Activated effector memory CD4-positive, alpha-beta T cell treated with anti-CD3 and anti-CD28 coated beads, Interleukin-2, amount 50 U/mL, for 16 hours (primary cell): ENCODE measurements around the gene EPHA1.
"Not testable (repeated sequence)": the region's sequence is repeated elsewhere in the genome, so short reads cannot be mapped to it uniquely, and the experiment has no call there.

Experiments
- DNase-seq: peaks from one replicate; pipeline ENCODE4 v3.0.0-alpha.2; 2020

EPHA1 gene

DNA sequence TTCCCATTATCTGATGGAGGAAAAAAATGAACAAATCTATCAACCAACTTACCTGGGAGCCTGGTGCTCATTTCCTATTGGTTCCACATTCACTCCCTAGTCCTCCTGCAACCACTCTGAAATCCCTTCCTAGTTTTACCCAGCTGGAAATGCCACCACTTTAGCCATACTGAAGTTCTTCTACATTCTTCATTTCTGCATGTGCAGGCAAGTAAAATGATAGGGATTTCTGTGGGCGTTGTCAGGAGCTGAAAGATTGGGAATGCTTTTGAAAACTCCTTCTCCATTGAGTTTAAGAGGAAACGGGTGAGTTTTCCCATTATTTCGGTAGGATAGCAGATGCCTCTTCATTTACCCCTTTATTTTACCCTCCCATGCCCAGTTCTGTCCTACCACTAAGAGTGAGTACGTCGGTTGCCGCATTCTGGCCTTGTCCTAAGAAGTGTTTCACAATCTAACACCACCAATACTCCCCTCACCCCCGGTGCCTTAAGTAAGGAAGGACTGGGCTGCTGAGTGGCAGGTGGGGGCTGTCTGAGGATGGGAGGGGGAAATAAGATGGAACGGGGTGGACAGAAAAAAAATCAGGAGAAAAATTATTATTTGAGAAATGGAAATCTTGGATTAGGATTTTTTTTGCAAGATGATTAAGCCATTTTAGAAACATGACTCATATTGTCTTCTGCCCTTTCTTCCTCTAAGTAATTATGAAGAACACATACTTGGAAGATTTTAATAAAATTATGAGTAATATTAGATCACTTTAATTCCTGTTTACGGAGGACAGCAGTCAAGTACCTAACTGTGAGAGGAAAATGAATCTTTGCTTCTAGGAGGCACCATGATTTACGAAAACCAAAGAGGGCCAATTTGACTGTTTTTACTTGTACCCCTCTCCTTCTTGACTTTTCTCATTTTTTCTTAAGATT is 21.4 kb upstream of the EPHA1 start:
- no peak for DNase-seq

DNA sequence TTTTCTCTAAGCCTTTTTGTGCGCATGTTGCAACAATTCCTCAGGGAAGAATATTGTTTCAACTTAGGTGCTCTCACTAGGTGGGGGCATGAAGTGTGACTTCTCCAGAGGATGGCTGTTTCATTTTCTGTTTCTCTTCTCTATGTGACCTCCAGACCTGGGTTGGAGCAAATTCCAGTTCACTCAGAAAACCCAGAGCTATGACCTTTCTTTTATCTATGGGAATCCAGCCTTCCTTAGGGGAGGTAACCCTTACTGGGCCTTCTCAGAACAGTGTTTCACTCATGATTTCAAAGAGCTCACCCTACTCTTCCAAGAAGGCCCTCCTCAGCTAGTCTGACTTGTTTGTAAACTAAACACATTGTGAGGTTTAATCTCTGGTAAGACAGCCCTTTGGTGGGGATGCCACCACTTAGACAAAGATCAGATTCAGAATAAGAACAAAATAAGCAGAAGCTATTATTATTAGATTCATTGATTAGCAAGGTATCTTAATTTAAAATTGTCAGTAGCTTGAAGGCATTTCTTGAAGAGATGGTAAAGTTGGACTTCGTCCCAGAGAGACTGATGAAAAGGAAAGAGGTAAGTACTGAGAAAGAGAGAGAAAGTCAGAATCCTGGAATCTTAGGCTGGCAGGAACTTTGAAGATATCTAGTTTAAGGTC is 18.0 kb upstream of the EPHA1 start:
- no peak for DNase-seq

DNA sequence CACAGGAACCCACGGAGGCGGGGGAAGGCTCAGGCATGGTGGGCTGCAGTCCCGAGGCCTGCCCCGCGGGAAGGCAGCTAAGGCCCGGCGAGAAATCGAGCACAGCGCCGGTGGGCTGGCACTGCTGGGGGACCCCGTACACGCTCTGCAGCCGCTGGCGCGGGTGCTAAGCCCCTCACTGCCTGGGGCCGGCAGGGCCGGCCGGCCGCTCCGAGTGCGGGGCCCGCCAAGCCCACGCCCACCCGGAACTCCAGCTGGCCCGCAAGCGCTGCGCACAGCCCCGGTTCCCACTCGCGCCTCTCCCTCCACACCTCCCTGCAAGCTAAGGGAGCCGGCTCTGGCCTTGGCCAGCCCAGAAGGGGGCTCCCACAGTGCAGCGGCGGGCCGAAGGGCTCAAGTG is 15.8 kb upstream of the EPHA1 start:
- DNase-seq, result not testable (repeated sequence)

DNA sequence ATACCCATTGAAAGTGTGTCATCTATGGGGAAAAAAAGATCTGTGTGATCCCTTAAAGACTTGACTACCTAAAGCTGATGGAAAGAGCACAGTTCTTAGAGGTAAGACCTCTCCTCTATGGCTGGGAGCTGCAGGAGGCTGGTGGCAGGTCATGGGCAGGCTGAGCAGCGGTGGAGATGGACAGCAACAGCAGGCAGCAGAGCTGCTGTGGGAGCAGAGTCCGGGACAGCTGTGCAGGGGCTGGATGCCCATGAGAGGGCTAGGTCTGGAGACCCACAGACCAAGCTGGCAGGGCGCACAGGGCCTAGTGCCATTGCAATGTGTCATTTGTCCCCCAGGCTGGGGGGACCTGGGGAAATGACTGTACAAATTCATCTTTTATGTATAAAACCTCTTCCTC is 13.4 kb upstream of the EPHA1 start:
- no peak for DNase-seq

DNA sequence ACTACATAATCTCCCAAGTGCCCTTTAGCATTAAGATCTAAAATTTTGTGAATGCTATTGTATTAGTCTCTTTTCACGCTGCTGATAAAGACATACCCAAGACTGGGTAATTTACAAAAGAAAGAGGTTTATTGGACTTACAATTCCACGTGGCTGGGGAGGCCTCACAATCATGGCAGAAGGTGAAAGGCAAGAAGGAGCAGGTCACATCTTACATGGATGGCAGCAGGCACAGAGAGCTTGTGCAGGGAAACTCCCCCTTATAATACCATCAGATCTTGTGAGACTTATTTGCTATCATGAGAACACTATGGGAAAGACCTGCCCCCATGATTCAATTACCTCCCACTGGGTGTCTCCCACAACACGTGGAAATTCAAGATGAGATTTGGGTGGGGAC is 12.0 kb upstream of the EPHA1 start:
- DNase-seq, result not testable (repeated sequence)

DNA sequence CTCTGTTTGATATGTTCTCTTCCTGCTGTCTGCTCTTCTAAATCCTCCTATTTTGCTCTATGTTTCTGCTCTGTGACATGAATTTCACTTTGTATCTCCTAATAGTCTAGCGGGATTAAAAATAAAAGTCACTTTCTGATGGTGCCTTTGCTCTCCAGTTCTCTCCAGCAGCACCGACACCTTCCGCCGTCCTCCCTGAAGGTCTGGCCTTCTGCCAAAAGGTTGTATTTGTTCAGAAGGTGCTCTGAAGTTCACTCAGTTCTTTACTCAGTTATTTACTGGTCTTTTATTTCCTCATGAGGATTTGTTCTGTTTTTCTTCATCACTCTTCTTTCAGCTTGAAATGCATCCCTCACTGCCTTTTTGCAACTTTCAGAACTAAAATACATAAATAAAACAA is 11.2 kb upstream of the EPHA1 start:
- no peak for DNase-seq

DNA sequence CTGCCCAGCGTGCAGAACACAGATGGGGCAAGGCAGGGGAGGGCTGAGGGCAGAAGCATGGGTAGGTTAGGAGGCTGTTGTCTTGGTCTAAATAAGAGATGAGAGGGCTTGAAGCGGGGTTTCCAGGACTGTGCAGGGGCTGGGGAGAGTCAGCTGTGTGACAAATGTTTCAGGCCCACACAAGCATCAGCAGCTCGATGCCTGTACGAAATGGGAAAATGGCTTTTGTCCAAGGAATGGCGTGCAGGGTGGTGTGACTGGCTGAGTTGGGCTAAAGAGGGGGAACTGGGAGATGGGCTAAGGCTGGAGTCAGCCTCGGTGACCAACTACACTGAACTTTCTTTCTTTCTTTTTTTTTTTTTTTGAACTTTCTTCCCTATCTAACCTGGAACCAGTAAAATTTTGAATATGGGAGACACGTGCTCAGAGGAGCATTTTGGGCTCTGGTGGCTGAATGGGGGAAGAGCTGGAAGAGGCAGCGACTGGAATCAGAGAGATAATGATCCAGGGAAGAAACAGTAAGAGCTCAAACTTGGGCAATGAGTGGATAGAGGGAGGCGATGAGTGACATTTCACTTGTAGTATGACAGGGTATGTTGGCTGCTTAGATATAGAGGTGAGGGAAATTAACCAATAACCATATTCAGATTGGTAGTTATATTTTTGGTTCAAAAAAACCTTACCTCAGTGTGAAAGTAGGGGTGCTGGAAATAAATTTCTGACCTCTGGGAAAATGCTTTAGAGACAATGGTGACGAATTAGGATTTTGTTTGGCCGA is 10.2 kb upstream of the EPHA1 start:
- DNase-seq, result no peak

DNA sequence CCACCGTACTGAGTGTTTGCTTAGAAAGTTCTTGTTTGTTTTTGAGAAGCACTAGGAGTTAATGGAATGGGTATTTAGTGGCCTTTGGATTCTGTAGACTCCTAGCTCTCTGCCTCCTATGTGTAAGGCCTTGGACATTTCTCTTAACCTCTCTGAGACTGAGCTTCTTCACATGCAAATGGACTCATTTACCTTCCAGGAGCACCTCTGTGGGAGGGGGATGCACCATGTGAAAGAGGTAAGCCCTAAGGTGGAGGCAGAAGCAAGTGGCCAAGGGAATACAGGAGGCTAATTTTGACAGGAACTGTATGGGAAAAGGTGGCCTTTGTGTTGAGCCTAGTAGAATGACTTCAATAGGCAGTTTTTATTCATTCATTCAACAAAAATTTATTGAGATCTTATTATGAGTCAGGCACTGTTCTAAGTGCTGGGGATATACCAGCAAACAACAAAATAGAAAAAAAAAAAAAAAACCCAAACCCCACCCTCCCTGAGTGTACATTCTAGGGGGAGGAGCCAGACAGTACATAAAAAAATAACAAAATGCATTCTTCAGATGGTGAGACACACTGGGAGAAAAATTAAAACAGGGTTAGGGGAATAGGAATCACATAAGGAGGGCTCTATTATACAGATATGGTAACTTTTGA is 9.2 kb upstream of the EPHA1 start:
- no peak for DNase-seq

DNA sequence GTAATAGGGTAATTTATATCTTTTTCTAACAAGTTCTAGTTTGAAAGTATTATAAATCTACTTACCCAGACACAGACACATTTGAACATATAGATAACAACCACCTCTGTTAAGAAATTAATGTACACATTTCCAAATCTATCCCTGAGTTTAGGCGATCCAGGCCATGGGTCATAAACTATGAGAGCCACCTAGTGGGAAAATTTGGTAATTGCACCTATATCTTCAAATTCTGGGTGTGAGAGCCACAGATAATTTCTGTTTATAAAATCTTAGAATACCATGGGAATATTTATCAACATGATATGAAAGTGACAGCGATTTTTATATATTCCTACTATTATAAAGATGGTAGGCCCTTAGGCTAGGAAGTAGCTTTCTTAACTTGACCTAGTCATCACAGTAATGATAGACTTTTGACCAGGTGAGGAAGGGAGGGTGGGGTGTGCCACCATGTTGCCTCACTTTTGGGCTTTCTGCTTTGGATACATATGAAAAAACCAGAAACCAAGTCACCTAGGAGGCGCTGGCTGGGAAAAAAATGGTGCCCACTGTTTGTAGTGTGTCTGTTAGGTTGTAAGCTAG is 8.0 kb upstream of the EPHA1 start:
- no peak for DNase-seq

DNA sequence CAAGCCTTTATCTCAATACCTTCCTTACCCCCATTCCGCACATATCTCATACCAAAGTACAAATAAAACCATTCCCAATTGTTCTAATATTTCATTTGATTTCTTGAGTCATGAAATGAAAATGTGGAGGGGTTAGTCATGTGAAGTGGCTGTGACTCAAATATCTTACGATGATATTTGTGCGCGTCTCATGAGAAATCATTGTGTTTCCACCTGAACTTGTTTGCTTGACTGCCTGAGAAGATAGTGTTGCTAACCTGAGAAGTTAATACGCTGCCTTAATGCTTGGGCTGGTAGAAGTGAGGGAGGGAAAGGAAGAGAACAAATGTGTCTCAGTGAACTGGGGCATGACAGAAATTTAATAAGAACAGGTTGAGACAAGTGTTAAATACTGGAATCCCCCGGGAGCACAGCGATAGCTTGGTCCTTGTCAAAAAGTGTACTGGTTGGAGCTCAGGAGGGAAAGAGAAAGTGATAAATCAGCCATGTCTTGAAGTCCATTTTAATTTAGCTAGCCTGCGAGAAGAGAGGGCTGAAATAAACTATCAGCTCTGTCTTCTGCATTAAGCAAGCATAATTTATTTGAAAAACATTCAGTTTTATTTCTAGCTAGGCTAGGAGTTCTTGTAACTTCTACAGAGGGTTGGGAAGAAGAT is 7.2 kb upstream of the EPHA1 start:
- no peak for DNase-seq

DNA sequence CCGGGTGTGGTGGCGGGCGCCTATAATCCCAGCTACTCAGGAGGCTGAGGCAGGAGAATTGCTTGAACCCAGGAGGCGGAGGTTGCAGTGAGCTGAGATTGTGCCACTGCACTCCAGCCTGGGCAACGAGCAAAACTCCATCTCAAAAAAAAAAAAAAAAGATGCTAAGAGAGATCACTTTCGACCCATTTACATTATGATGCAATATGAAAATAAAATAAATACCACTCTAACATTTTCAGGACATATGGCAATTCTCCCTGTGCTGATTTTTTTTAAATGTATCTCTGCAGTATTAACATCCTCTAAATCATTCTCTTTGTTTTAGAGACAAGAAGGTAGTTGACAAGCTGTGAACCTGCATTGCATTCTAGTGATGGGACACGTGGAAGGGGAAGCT is 6.6 kb upstream of the EPHA1 start:
- not testable (repeated sequence) for DNase-seq

DNA sequence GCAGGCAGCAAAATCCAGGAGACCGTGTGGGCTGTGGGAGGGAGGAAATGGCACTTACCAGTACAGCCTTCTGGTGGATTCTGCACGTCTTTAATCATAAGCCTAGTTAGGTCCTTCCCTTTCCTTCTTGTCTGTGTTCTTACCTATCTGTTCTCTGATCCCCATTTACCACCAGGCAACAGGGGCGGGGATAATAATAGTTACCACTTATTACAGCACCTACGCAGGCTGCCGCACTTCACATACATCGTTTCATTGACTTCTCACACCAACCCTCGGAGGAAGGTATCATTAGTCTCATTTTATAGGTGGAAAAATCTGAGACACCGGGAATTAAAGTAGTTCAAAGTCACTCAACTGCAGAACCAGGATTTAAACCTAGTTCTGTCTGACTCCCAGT is 4.5 kb upstream of the EPHA1 start:
- no peak for DNase-seq

DNA sequence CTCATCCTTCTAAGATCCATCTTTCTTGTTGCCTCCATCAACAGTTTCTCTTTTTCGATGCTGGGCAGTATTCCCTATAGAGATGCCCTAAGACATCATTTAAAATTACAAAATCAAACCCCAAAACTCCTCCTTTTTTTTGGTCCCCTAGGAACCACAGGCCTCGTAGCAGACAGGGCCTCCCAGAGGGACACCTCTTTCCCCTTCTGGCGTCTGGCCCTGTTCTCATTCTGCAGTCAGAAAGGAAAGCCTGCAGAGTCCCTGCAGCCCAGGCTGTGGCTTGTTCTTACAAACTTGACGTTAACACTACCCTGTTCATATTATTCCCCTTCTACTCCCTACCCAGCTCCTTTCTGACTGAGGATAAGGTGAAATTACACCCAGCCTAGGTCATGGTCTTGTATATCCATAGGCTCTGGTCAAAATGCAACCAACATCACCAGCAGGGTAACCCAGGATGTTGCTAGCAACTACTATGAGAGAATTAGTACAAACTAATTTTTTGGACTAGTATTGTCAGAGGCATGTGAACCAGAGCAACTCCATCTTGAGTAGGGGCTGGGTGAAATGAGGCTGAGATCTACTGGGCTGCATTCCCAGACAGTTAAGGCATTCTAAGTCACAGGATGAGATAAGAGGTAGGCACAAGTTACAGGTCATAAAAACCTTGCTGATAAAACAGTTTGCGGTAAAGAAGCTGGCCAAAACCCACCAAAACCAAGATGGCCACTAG is 3.5 kb upstream of the EPHA1 start:
- DNase-seq, result no peak

DNA sequence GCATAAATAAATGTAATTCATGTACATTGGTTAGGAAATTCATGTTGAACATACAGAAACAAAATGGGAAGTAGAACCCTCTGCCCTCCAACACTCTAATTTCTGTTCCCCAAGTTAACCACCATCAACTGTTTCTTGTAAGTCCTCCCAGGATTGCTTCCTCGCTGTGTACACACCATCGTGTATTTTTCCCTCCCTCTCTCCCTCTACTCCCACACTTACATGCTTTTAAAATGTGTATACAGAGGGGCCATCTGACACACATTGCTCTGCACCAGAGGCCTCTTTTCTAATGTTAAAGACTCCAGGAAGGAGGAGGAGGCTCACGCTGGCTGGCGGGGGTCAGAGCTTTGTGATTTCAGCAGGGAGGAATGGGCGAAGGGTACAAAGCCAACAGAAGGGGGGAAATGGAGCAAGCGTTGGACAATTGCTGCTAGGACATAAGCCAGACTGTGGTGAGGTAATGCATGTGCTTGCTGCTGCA is 1.9 kb upstream of the EPHA1 start:
- no peak for DNase-seq

DNA sequence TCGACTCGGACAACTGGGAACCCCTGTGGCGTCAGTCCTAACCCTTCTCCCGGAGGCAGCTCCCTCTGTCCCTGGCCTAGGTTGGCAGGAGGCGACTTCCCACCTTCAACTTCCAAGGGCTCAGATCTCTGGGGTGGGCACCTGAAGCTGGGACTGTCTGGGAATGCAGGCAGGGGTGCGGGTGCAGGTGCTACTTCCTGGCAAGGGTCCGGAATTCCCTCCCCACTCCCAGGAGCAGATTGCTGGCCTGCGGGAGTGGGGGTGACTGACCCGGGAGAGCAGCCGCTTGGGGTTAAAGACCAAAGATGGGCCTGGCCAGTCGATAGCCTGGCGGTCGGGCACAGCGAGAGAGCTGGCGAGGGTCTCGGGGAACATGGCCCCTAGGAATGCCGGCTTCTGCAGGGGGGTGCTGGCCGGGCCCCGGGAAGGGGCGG is 387 bp downstream of the EPHA1 start:
- DNase-seq, result no peak

DNA sequence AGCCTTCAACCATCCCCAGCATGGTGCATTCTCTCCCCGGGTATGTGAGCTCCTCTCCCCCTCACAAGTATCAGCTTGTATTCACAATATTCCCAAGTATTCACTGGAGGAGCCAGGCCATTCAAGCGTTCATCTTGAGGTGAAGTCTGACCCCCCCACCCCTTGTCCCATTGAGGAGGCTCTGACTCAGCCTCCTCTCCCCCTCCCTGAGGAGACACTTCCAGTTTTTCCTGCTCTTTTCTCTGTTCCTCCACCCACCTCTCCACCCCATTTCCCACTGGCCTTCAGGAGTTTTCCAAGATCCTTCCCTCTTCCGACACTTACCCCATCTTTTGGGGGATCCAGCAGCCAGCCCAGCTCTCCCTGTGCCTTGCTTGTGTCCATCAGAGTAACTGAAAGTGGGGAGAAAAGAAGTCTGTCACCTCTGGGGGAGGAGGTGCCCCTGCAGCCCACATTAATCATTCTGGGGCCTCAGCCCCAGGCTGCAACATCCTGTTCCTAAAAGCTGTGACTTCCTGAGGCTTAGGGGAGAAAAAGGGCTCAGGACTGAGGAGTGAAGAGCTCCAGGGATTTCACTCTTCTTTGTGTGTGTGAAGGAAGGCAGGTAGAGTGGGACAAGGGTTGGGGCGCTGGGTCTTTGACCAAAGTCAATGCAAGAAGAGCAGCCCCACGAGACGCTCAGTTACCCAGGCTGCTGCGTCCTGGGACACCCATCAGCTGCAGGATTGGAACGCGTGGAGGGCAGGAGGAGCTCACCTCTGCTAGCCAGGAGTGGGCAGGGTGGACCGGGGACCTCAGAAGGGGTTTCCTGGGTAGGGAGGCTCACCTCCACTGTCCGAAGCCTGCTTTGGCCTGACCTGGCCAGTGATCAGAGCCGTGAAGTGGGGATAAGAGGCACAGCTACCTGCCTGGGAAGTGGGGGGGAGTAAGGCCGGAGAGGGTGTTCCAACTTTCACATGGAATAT is 1.1 kb downstream of the EPHA1 start:
- DNase-seq, result no peak

DNA sequence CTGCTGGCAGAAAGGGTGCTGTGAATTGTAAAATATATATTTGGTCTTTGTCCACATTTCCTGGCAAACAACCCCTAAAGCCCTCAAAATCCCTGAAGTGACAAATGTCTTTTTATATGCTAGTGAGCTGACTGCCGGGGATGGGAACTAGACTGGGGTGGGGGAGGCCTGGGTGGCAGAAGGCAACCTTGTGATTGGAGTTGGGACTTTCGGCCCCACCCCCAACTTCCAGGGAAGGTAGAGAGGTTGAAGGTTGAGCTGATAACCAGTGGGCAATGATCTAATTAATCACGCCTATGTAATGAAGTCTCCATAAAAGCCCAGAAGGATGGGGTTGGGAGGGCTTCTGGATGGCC is 2.7 kb downstream of the EPHA1 start:
- no peak for DNase-seq

DNA sequence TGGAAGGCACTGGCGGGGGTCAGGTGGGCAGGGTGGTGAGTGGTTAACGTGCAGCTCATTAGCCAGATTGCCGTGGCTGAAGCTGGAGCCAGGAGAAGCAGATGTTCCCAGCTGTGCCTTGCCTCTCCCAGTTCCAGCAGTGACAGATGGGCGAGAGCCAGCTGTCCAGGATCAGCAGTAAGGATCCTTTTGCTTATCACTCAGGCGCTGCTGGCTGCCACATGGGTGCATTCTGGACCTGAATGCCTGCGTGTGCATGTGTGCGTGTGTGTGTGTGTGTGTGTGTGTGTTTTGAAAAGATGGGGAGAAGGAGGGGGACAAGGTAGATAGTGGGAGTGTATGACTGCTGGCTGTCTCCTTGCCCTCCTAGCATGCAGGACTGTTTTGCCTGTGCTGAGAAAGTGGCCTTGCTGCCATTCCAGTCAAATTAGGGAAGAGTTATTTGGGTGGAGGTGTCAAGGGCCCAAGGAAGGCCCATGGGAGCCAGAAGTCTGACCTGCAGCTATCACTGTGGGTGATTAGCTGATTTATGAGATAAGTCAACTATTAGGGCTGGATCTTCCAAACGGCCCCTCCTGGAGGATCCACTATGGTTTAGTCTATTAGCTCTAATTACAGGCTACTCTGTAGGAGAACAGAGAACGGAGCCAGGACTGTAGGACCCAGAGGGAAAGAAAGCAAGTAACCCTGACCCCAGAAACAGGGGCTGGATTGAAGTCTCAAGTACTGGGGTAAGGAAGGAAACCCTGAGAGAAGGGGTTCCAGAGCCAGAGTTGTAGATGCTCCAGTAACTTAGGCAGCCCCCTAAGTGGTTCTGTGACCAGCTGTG is 3.3 kb downstream of the EPHA1 start:
- DNase-seq, result no peak

DNA sequence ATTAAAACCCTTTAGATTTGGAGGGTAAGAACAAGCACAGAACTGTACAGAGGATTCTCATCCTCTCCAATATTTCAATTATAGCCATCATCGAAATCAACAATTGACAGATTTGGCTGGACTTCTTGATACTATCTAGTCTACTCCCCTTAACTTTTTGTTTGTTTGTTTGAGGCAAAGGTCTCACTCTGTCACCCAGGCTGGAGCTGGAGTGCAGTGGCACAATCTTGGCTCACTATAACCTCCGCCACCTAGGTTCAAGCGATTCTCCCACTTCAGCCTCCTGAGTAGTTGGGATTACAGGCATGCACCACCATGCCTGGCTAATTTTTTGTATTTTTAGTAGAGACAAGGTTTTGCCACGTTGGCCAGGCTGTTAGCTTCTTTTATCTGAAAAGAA is 6.4 kb downstream of the EPHA1 start:
- DNase-seq, result not testable (repeated sequence)
